Measurements from ENCODE around the gene HIGD2B. TPM values are rescaled to one million over a fixed set of nuclear protein-coding genes. Genes with fewer than 3 reads are reported as not detected.

Gene HIGD2B
- total RNA-seq, 1 donor from 2014 or later, result 0.29 TPM

Other genes starting within 250 kb of the HIGD2B start
- gene ARIH1, start 211.9 kb downstream of the HIGD2B start, total RNA-seq, result 140 and 144 TPM in 2 replicates
- gene GOLGA6B, start 31.5 kb downstream of the HIGD2B start, total RNA-seq, result not detected in 2 replicates
- gene BBS4, start within 50 bp of the HIGD2B start, total RNA-seq, result 10.0 and 10.3 TPM in 2 replicates
- 94.0 and 101 TPM in 2 replicates for gene ADPGK, start 97.6 kb upstream of the HIGD2B start, total RNA-seq

Measured in activated T-helper 1 cell treated with anti-CD3 and anti-CD28 coated beads, Interleukin-12 subunit alpha, Interleukin-12 subunit beta, Interleukin-2, Interleukin-4 antibody, amounts not matched to agents 30 ng/mL and 10 ng/mL and 1 ng/mL, durations not matched to agents 14 hours and 24 hours and 36 hours (primary cell).